ENCODE data around the gene C2orf68.

GRCh38 chr2:85631316-85631715, 19.4 kb upstream of the C2orf68 start:
- TF ChIP-seq, protein P1, sequence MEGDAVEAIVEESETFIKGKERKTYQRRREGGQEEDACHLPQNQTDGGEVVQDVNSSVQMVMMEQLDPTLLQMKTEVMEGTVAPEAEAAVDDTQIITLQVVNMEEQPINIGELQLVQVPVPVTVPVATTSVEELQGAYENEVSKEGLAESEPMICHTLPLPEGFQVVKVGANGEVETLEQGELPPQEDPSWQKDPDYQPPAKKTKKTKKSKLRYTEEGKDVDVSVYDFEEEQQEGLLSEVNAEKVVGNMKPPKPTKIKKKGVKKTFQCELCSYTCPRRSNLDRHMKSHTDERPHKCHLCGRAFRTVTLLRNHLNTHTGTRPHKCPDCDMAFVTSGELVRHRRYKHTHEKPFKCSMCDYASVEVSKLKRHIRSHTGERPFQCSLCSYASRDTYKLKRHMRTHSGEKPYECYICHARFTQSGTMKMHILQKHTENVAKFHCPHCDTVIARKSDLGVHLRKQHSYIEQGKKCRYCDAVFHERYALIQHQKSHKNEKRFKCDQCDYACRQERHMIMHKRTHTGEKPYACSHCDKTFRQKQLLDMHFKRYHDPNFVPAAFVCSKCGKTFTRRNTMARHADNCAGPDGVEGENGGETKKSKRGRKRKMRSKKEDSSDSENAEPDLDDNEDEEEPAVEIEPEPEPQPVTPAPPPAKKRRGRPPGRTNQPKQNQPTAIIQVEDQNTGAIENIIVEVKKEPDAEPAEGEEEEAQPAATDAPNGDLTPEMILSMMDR (IDR thresholded peaks at IDR 0.05 in 8 of 11, conservative IDR thresholded peaks at IDR 0.05 in 3 of 11) = no peak
- TF ChIP-seq POLR2A (IDR thresholded peaks at IDR 0.05) = no peak
